Fibroblast of the aortic adventitia (primary cell): ENCODE data around the gene CDC14B. TPM values are rescaled to one million over a fixed set of nuclear protein-coding genes. Genes with fewer than 3 reads are reported as not detected.

Experiments used
- DNase-seq: peaks from one replicate; pipeline ENCODE4 v3.0.0-alpha.2; 2010; ENCODE audit warnings: low read depth
- H3K4me3 ChIP-seq: 2 replicates; pipeline ENCODE4 v1.5.1; 2011; ENCODE audit warnings: low read depth, mild to moderate bottlenecking, control low read depth, low read length, moderate library complexity
- CTCF ChIP-seq: IDR thresholded peaks from 2 replicates; pipeline ENCODE4 v1.5.1; 2011; ENCODE audit warnings: mild to moderate bottlenecking, low read length, control low read depth, inconsistent platforms; ENCODE audit not compliant: insufficient read depth
- total RNA-seq: library from RNA; depleted of rRNA; stranded (reverse); fragments of >200 nt; gene quantifications from 2 replicates; pipeline ENCODE4 v1.2.3, GENCODE V29; 2012; ENCODE audit warnings: low replicate concordance

CDC14B gene
- total RNA-seq, 1 donor, result 31.5 TPM

- DNase-seq, result peak; percentile 54
- no peak for TF ChIP-seq CTCF
- no peak overlapping the region for H3K4me3 ChIP-seq
Measured at GRCh38 chr9:96513622-96514021, 106.0 kb downstream of the CDC14B start.

GRCh38 chr9:96512240-96512639 lies 107.4 kb downstream of the CDC14B start:
- TF ChIP-seq CTCF, result no peak
- no peak for DNase-seq
- no peak overlapping the region for H3K4me3 ChIP-seq

GRCh38 chr9:96510258-96510657 lies 109.4 kb downstream of the CDC14B start:
- DNase-seq, result no peak
- no peak overlapping the region for H3K4me3 ChIP-seq
- no peak for TF ChIP-seq CTCF

DNA sequence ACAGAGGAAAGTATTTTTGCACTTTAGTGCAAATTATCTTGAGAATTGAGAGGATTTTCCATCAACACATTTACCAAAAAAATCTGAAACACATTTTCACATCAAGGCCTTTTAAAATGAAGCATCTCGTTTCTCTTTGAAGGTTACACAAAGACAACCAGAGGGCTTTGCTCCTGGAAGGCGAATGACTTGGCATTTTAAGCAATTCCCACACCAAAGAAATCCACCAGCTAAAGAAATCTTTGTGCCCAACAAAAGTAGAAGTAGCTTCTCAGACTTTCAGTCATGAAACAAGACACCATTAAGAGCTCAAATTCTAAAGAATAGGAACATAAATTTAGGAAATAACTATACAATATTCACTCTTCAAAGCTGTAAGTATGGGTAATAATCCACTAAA lies 109.8 kb downstream of the CDC14B start:
- TF ChIP-seq CTCF, result no peak
- DNase-seq, result no peak

GRCh38 chr9:96509026-96509425 lies 110.6 kb downstream of the CDC14B start:
- TF ChIP-seq CTCF, result no peak
- DNase-seq, result no peak
- no peak overlapping the region for H3K4me3 ChIP-seq

More for the DNA sequence above, 109.8 kb downstream of the CDC14B start:
- no peak overlapping the region for H3K4me3 ChIP-seq

DNA sequence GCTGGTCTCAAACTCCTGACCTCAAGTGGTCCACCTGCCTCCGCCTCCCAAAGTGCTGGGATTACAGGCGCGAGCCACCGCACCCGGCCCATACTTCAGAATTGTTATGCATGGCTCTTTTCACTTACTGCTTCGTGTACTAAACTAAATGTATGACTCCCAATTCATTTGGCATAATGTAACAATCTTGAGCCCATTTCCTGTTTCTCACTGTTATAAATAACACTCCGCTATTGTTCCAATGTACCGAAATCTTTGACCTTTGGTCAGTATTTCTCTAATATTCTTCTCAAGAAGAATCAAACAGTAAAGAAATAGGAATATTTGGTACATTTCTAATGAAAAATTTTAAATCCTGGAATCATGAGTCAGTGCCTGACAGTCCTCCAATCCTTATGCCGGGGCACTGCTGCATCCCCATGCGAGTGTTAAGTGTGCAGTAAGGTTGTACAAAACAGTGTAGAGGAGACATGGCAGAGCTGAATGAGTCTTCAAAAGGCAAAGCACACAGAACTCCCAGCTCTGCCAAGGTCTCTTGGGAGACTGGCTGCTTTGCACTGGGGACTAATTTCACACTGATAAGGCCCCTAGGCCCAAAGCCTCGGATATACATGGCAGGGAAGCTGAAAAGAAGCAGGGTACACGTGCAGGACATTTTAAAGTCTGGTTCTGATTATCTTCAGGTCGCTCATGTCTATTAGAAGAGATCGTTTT lies 111.3 kb downstream of the CDC14B start:
- DNase-seq, result no peak
- TF ChIP-seq CTCF, result no peak
- H3K4me3 ChIP-seq, result no peak overlapping the region
